A549 (cell line): ENCODE data around the gene PRCD. TPM values are rescaled to one million over a fixed set of nuclear protein-coding genes. Genes with fewer than 3 reads are reported as not detected.
"Not testable (repeated sequence)": the region's sequence is repeated elsewhere in the genome, so short reads cannot be mapped to it uniquely, and the experiment has no call there.

Experiments
- ATAC-seq, 2 experiments: fragments of 200-7000 bp in 1 of 2; fragments of >200 bp in 1 of 2; cut with Nextera tagmentation in 1 of 2; cut with Tn5 transposase in 1 of 2; 3 replicates each; pipeline versions ENCODE4 v1.8.0 to v1.9.1; 2018 to 2020; ENCODE audit warnings: mild to moderate bottlenecking in 1 of 2, moderate library complexity in 1 of 2
- CTCF ChIA-PET: fragments of 300-600 bp; sonication (Branson Sonifier 250); formaldehyde crosslinking; extraction: SDS; loops from one replicate; lab custom pipeline; 2021; ENCODE audit warnings: antibody characterized with exemption, inconsistent platforms; lab: Yijun Ruan, JAX
- POLR2A ChIA-PET: fragments of 350-600 bp; formaldehyde crosslinking; extraction: SDS; loops from one replicate; lab custom pipeline; 2021; ENCODE audit warnings: antibody characterized with exemption, inconsistent platforms; lab: Yijun Ruan, JAX
- DNase-seq, 2 experiments: peaks; one replicate each; pipeline versions ENCODE4 v3.0.0 to v3.0.0-alpha.2; 2011 to 2016; ENCODE audit warnings: low read depth in 1 of 2, low spot score in 1 of 2
- FAIRE-seq: peaks from 2 replicates; lab custom pipeline; 2011; peaks lifted over from hg19 to GRCh38; lab: Jason Lieb, UNC
- H3K27ac ChIP-seq, 2 experiments: fragments of >200 bp; sonication (Bioruptor Twin); formaldehyde crosslinking; 3 replicates each; pipeline ENCODE4 v1.5.1; 2016 to 2017
- H3K4me1 ChIP-seq: fragments of >200 bp; sonication (Bioruptor Twin); formaldehyde crosslinking; 3 replicates; pipeline ENCODE4 v1.6.1; 2016
- H3K4me2 ChIP-seq: fragments of >200 bp; sonication (Bioruptor Twin); formaldehyde crosslinking; 3 replicates; pipeline ENCODE4 v1.6.1; 2016
- H3K4me3 ChIP-seq: fragments of >200 bp; sonication (Bioruptor Twin); formaldehyde crosslinking; 3 replicates; pipeline ENCODE4 v1.5.1; 2016
- H3K9me3 ChIP-seq: fragments of >200 bp; sonication (Bioruptor Twin); formaldehyde crosslinking; 3 replicates; pipeline ENCODE4 v1.6.1; 2016
- BHLHE40 ChIP-seq: IDR thresholded peaks from 2 replicates; pipeline ENCODE4 v1.6.1; 2012; ENCODE audit warnings: low read depth, low read length, inconsistent platforms
- CHD2 ChIP-seq: fragments of 150-350 bp; IDR thresholded peaks from 2 replicates; pipeline ENCODE4 v1.6.1; 2014; ENCODE audit warnings: low read length; ENCODE audit not compliant: partially characterized antibody
- EHF ChIP-seq: fragments of 250-450 bp; sonication (Bioruptor Pico); IDR thresholded peaks from 2 replicates; pipeline ENCODE4 v1.5.0; 2020; ENCODE audit warnings: mild to moderate bottlenecking
- EHMT2 ChIP-seq: fragments of 200-600 bp; sonication (generic); IDR thresholded peaks from 2 replicates; pipeline ENCODE4 v1.6.1; 2016; ENCODE audit warnings: antibody characterized with exemption, low read depth, mild to moderate bottlenecking, moderate library complexity
- EP300 ChIP-seq, 2 experiments: fragments of >200 bp; sonication (Bioruptor Twin); formaldehyde crosslinking; IDR thresholded peaks; 2 replicates in 1 of 2; 3 replicates in 1 of 2; pipeline ENCODE4 v1.6.1; 2016 to 2017
- KDM1A ChIP-seq: fragments of 200-600 bp; sonication (generic); IDR thresholded peaks from 2 replicates; pipeline ENCODE4 v1.6.1; 2016; ENCODE audit warnings: low read depth, mild to moderate bottlenecking
- PHF8 ChIP-seq: fragments of 200-600 bp; sonication (generic); IDR thresholded peaks from 2 replicates; pipeline ENCODE4 v1.6.1; 2016; ENCODE audit warnings: low read depth, mild to moderate bottlenecking, antibody characterized with exemption, moderate library complexity, borderline replicate concordance
- RAD21 ChIP-seq, 2 experiments: fragments of >200 bp in 1 of 2; sonication (Bioruptor Twin) in 1 of 2; formaldehyde crosslinking in 1 of 2; IDR thresholded peaks in 1 of 2; conservative IDR thresholded peaks in 1 of 2; 2 replicates in 1 of 2; 3 replicates in 1 of 2; pipeline ENCODE4 v1.6.1; 2012 to 2018; ENCODE audit warnings: inconsistent platforms in 1 of 2
- ZFP36 ChIP-seq: fragments of 450-650 bp; IDR thresholded peaks from 2 replicates; pipeline ENCODE4 v1.6.1; 2014; ENCODE audit warnings: borderline replicate concordance; ENCODE audit not compliant: partially characterized antibody
- ZNF302 ChIP-seq: fragments of 250-450 bp; sonication (Bioruptor Pico); IDR thresholded peaks from 2 replicates; pipeline ENCODE4 v1.9.0; 2021; ENCODE audit warnings: inconsistent platforms, mild to moderate bottlenecking, moderate library complexity
- WGBS: methylation state at CpG from one replicate; pipeline ENCODE4 v1.1.6; 2017; ENCODE audit errors: missing lambda C conversion rate; 5-methylcytosine and 5-hydroxymethylcytosine counted together
- polyA plus RNA-seq, 4 experiments: library from polyadenylated mRNA; depleted of rRNA in 3 of 4; stranded (reverse); fragments of >200 nt; fragmentation: RNase III in 1 of 4; extraction: RNeasy Plus Mini Kit Qiagen cat#74134 plus additional on column Dnase treatment in 1 of 4; gene quantifications; 2 replicates in 3 of 4; 3 replicates in 1 of 4; pipeline ENCODE4 v1.2.3, GENCODE V29; 2011 to 2017
- TF ChIP-seq, protein P1 (sequence below): IDR thresholded peaks from 2 replicates; pipeline ENCODE4 v1.6.1; 2012; ENCODE audit warnings: low read depth, borderline replicate concordance
- TF ChIP-seq, protein P2 (sequence below): fragments of >200 bp; sonication (Bioruptor Twin); formaldehyde crosslinking; IDR thresholded peaks from 3 replicates; pipeline ENCODE4 v1.5.1; 2016

Gene PRCD
- polyA plus RNA-seq, 2 of the 4 experiments (the other 2 are of a cell fraction) = not detected

DNA sequence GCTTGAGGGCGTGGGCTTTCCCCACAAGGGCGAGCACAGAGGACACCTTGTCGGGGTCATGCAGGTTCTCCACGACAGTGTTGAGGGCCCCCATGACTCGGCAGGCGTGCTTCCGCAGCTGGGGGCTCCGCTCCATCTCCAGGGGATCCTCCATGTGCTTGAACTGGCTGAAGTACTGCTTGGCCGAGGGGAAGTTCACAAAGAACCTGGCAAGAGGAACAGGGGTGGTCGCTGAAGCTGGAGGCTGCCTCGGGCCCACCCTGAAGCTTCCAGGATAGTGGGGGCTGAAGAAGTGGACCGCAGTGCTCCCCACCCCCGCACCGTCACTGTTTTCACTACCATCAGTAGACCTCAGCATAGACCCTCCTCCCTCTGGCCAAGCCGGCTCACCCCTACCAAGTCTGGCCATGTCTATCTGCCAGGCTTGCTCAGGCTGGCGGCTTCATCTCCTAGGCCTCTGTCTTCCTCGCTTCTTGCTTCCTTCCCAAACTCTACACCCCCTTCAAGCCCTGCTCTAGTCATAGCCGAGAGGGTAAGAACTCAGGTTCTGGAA is 8.3 kb upstream of the PRCD start:
- FAIRE-seq (no peak), ATAC-seq (no peak), DNase-seq (no peak)
- no peak overlapping the region for H3K4me2 ChIP-seq
- no peaks in the 10 kb centered on the region for H3K9me3 ChIP-seq
- H3K4me3 ChIP-seq = no peak overlapping the region
- ChIA-PET CTCF (interaction anchor here (1.2 to 17.7 kb wide), 5 partner anchors 12 to 92 kb away, joined by 3 to 362 read pairs (median 10); no protein-coding TSS in a partner anchor), POLR2A (no interaction called here)
- WGBS = 89% methylated on average over 18 of the region's 18 CpGs
- H3K27ac ChIP-seq = no peak overlapping the region
- H3K4me1 ChIP-seq = peaks cover 13% of the 10 kb centered on the region
- TF ChIP-seq, protein P1, sequence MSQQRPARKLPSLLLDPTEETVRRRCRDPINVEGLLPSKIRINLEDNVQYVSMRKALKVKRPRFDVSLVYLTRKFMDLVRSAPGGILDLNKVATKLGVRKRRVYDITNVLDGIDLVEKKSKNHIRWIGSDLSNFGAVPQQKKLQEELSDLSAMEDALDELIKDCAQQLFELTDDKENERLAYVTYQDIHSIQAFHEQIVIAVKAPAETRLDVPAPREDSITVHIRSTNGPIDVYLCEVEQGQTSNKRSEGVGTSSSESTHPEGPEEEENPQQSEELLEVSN = no peak
- TF ChIP-seq BHLHE40 (no peak), PHF8 (no peak), EP300 (IDR thresholded peaks at IDR 0.05) (no peak), CHD2 (no peak), EHMT2 (no peak), ZNF302 (CRISPR knock-in tag) (no peak)
- TF ChIP-seq, protein P2, sequence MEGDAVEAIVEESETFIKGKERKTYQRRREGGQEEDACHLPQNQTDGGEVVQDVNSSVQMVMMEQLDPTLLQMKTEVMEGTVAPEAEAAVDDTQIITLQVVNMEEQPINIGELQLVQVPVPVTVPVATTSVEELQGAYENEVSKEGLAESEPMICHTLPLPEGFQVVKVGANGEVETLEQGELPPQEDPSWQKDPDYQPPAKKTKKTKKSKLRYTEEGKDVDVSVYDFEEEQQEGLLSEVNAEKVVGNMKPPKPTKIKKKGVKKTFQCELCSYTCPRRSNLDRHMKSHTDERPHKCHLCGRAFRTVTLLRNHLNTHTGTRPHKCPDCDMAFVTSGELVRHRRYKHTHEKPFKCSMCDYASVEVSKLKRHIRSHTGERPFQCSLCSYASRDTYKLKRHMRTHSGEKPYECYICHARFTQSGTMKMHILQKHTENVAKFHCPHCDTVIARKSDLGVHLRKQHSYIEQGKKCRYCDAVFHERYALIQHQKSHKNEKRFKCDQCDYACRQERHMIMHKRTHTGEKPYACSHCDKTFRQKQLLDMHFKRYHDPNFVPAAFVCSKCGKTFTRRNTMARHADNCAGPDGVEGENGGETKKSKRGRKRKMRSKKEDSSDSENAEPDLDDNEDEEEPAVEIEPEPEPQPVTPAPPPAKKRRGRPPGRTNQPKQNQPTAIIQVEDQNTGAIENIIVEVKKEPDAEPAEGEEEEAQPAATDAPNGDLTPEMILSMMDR = no peak

DNA sequence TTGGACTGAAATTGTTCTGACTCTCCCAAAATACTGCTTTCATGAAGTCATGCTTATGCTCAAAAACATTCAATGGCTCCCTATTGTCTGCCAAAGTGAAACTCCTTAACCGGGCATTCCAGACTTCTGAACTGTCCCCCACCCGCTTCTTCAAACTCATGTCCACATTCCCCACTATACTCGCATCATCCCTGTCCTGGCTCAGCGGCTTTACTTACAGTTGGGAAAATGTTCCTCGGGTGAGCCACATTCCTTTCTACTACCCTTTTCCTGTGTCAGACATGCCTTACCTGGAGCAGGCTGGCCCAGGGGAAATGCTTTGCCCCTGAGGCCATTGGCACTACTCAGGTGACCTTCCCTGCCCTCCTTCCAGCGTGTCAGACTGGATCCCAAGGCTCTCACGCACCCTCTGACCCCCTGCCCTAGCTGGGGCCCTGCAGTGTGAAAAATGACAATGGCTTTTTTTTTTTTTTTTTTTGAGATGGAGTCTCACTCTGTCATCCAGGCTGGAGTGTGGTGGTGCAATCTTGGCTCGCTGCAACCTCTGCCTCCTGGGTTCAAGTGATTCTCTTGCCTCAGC is 7.7 kb upstream of the PRCD start:
- no peaks in the 10 kb centered on the region for H3K9me3 ChIP-seq
- 78% methylated on average over 8 of the region's 8 CpGs for whole genome bisulfite sequencing
- peaks cover 13% of the 10 kb centered on the region for H3K4me1 ChIP-seq
- POLR2A ChIA-PET = no interaction called here
- ATAC-seq (no peak), FAIRE-seq (no peak), DNase-seq (no peak)
- H3K27ac ChIP-seq = peak overlapping the region in 1 of 2 experiments; percentile 8; a peak in 1 of 6 replicates
- CTCF ChIA-PET = interaction anchor here (1.3 to 17.7 kb wide), 5 partner anchors 12 to 149 kb away, joined by 6 to 362 read pairs (median 10); no protein-coding TSS in a partner anchor
- H3K4me3 ChIP-seq = no peak overlapping the region
- TF ChIP-seq KDM1A = peak; percentile 79; the same call in 1 of the 2 replicates
- TF ChIP-seq EHF (CRISPR knock-in tag) = no peak
- peak; percentile 86 for TF ChIP-seq ZFP36
- no peak for TF ChIP-seq RAD21 (conservative IDR thresholded peaks at IDR 0.05 in 1 of 2, IDR thresholded peaks at IDR 0.05 in 1 of 2)
- H3K4me2 ChIP-seq = no peak overlapping the region

DNA sequence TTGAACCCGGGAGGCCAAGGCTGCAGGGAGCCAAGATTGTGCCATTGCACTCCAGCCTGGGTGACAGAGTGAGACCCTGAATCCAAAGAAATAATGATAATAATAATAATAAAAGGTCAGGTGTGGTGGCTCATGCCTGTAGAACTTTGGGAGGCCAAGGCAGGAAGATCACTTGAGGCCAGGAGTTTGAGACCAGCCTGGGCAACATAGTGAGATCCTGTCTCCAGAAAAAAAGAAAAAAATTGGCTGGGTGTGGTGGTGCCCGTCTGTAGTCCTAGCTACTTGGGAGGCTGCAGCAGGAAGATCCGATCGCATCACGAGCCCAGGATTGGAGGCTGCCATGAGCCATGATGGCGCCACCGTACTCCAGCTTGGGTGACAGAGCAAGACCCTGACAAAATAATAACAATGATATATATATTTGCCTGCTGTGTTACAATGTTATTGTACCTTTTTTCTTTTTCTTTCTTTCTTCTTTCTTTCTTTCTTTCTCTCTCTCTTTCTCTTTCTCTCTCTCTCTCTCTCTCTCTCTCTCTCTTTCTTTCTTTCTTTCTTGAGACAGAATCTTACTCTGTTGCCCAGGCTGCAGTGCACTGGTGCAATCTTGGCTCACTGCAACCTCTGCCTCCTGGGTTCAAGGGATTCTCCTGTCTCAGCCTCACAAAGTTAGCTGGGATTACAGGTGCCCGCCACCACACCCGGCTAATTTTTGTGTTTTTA is 6.0 kb upstream of the PRCD start:
- H3K27ac ChIP-seq, FAIRE-seq, H3K4me3 ChIP-seq, H3K4me2 ChIP-seq, DNase-seq, H3K9me3 ChIP-seq, POLR2A ChIA-PET, ATAC-seq: not testable (repeated sequence)
- H3K4me1 ChIP-seq = peaks cover 13% of the 10 kb centered on the region
- CTCF ChIA-PET = interaction anchor here (0.6 to 17.7 kb wide), 8 partner anchors 11 to 535 kb away, joined by 3 to 362 read pairs (median 7); no protein-coding TSS in a partner anchor
- 90% methylated on average over 9 of the region's 9 CpGs for WGBS
